ENCODE results near the gene C1orf56. TPM values are rescaled to one million over a fixed set of nuclear protein-coding genes. Genes with fewer than 3 reads are reported as not detected.
"Not testable (repeated sequence)": the region's sequence is repeated elsewhere in the genome, so short reads cannot be mapped to it uniquely, and the experiment has no call there.

C1orf56 gene
- total RNA-seq, 4 donors from 2014 or later: 3.7 to 9.8 (median 7.0) TPM

GRCh38 chr1:151070474-151071276, 23.1 kb downstream of the C1orf56 start, which contains the start of gene GABPB2:
GABPB2 (plus strand) TSS chr1:151070761; CDS start chr1:151088190, 17,429 bp downstream.
- H3K36me3 ChIP-seq: peaks cover 0 to 22% of the 10 kb centered on the region in 2 donors
- no peaks in the 10 kb centered on the region for H3K27me3 ChIP-seq
- H3K4me1 ChIP-seq: peaks cover 0 to 25% (median 0%) of the 10 kb centered on the region in 3 donors
- 0 to 1% methylated on average over 28 of the region's 50 CpGs for WGBS, 2 donors (ENCODE audit: low coverage in 1 of 2)
- H3K9me3 ChIP-seq: no peaks in the 10 kb centered on the region
- peak within 1 kb of the TSS; percentile 96 to 100 (median 100) for H3K27ac ChIP-seq
- peak within 1 kb of the TSS; percentile 91 to 99 for H3K4me3 ChIP-seq
- peak; percentile 47 to 51 for TF ChIP-seq POLR2A (IDR thresholded peaks at IDR 0.05)
- peak; percentile 20 for TF ChIP-seq EP300 (IDR thresholded peaks at IDR 0.05)
- TF ChIP-seq, protein P1, sequence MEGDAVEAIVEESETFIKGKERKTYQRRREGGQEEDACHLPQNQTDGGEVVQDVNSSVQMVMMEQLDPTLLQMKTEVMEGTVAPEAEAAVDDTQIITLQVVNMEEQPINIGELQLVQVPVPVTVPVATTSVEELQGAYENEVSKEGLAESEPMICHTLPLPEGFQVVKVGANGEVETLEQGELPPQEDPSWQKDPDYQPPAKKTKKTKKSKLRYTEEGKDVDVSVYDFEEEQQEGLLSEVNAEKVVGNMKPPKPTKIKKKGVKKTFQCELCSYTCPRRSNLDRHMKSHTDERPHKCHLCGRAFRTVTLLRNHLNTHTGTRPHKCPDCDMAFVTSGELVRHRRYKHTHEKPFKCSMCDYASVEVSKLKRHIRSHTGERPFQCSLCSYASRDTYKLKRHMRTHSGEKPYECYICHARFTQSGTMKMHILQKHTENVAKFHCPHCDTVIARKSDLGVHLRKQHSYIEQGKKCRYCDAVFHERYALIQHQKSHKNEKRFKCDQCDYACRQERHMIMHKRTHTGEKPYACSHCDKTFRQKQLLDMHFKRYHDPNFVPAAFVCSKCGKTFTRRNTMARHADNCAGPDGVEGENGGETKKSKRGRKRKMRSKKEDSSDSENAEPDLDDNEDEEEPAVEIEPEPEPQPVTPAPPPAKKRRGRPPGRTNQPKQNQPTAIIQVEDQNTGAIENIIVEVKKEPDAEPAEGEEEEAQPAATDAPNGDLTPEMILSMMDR (IDR thresholded peaks at IDR 0.05): peak; percentile 74 to 96 (median 88)
- TF ChIP-seq POLR2AphosphoS5 (IDR thresholded peaks at IDR 0.05): peak; percentile 81
- ATAC-seq: peak; percentile 95

DNA sequence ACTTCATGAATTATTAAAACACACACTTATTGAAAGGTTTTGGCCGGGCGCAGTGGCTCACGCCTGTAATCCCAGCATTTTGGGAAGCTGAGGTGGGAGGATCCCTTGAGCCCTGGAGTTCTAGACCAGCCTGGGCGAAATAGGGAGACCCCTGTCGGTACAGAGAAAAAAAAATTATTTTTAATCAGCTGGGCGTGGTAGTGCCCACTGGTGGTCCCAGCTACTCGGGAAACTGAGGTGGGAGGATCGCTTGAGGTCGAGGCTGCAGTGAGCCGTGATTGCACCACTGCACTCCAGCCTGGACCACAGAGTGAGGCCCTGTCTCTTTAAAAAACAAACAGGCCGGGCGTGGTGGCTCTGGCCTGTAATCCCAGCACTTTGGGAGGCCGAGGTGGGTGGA, 24.7 kb downstream of the C1orf56 start:
- no peaks in the 10 kb centered on the region for H3K9me3 ChIP-seq
- TF ChIP-seq EP300 (IDR thresholded peaks at IDR 0.05): no peak
- TF ChIP-seq, protein P1 (IDR thresholded peaks at IDR 0.05): no peak
- no peak for TF ChIP-seq POLR2AphosphoS5 (IDR thresholded peaks at IDR 0.05)
- no peak for TF ChIP-seq POLR2A (IDR thresholded peaks at IDR 0.05)
- 67 to 83% methylated on average over 6 to 11 of the region's 13 CpGs for whole genome bisulfite sequencing, 2 donors (ENCODE audit: low coverage in 1 of 2)
- H3K27ac ChIP-seq: peak overlapping the region in 3 of 4 donors; percentile 96 to 100 (median 99)
- H3K4me3 ChIP-seq: no peak overlapping the region
- H3K27me3 ChIP-seq: no peaks in the 10 kb centered on the region
- H3K36me3 ChIP-seq: peaks cover 0 to 22% of the 10 kb centered on the region in 2 donors
- H3K4me1 ChIP-seq: peaks cover 0 to 25% (median 0%) of the 10 kb centered on the region in 3 donors
- no peak for ATAC-seq

- 64 to 71% methylated on average over 3 to 4 of the region's 4 CpGs for WGBS, 2 donors (ENCODE audit: low coverage in 1 of 2)
Observed at GRCh38 chr1:151085953-151086559, 38.5 kb downstream of the C1orf56 start.

DNA sequence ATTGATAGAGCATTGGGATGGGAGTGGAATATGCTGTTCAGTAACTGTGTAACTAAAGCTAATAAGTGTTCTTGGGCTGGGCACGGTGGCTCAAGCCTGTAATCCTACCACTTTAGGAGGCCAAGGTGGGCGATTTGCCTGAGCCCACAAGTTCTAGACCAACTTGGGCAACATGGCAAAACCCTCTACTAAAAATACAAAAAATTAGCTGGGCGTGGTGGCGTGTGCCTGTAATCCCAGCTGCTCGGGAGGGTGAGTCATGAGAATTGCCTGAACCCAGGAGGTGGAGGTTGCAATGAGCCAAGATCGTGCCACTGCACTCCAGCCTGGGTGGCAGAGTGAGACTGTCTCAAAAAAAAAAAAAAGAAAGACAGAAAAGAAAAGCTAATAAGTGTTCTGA, 49.9 kb downstream of the C1orf56 start:
- not testable (repeated sequence) for H3K27me3 ChIP-seq, H3K9me3 ChIP-seq, H3K4me3 ChIP-seq, ATAC-seq, H3K27ac ChIP-seq, H3K4me1 ChIP-seq
- H3K36me3 ChIP-seq: peaks cover 0 to 33% of the 10 kb centered on the region in 2 donors
- 86% methylated on average over 4 of the region's 6 CpGs; no CpG with 5 or more reads in 1 of the 2 donors for WGBS, 2 donors (ENCODE audit: low coverage in 1 of 2)

More at GRCh38 chr1:151085953-151086559, 38.5 kb downstream of the C1orf56 start:
- Histone ChIP-seq H3K4me1 (peaks cover 0 to 4% (median 0%) of the 10 kb centered on the region in 3 donors), H3K27ac (no peak overlapping the region), H3K27me3 (no peaks in the 10 kb centered on the region), H3K9me3 (no peaks in the 10 kb centered on the region), H3K4me3 (no peak overlapping the region), H3K36me3 (peaks cover 0 to 14% of the 10 kb centered on the region in 2 donors)
- TF ChIP-seq POLR2AphosphoS5 (IDR thresholded peaks at IDR 0.05) (no peak), EP300 (IDR thresholded peaks at IDR 0.05) (no peak)
- TF ChIP-seq, protein P1 (IDR thresholded peaks at IDR 0.05): no peak
- ATAC-seq: no peak

DNA sequence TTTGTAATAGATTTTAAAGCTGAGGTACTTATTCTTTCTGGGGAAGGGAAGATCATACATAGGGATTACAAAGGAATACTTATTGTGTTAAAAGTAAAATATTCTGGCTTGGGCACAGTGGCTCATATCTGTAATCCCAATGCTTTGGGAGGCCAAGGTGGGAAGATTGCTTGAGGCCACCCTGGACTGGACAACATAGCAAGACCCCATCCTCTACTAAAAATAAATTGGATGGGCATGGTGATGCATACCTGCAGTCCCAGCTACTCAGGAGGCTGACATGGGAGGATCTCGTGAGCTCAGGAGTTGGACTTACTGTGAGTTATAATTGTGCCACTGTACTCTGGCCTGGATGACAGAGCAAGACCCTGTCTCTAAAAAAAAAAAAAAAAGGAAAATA, 50.6 kb downstream of the C1orf56 start:
- Histone ChIP-seq H3K36me3 (peaks cover 0 to 34% of the 10 kb centered on the region in 2 donors), H3K27me3 (no peaks in the 10 kb centered on the region), H3K27ac (no peak overlapping the region), H3K4me3 (no peak overlapping the region), H3K9me3 (no peaks in the 10 kb centered on the region), H3K4me1 (no peaks in the 10 kb centered on the region)
- no peak for ATAC-seq
- WGBS, 2 donors (ENCODE audit: low coverage in 1 of 2): 88 to 100% methylated on average over 1 of the region's 1 CpG
- TF ChIP-seq POLR2AphosphoS5 (IDR thresholded peaks at IDR 0.05) (no peak), EP300 (IDR thresholded peaks at IDR 0.05) (no peak), POLR2A (IDR thresholded peaks at IDR 0.05) (no peak)
- TF ChIP-seq, protein P1 (IDR thresholded peaks at IDR 0.05): no peak
